Stomach smooth muscle (tissue), 2 donors: Measurements from ENCODE around the gene LPP.
"Not testable (repeated sequence)": the region's sequence is repeated elsewhere in the genome, so short reads cannot be mapped to it uniquely, and the experiment has no call there.

Experiments
- H3K27ac ChIP-seq: one replicate; pipeline ENCODE4 v1.7.0; 2013; ENCODE audit warnings: mild to moderate bottlenecking, low read length, inconsistent platforms
- H3K27me3 ChIP-seq, 2 donors: one replicate each; pipeline ENCODE4 v1.7.0; 2013; ENCODE audit warnings: low read length in 2 of 2; ENCODE audit not compliant: insufficient read depth in 2 of 2, control insufficient read depth in 1 of 2
- H3K36me3 ChIP-seq, 2 donors: one replicate each; pipeline ENCODE4 v1.7.0; 2013; ENCODE audit warnings: low read length in 2 of 2; ENCODE audit not compliant: control insufficient read depth in 2 of 2, insufficient read depth in 2 of 2
- H3K4me1 ChIP-seq: one replicate; pipeline ENCODE4 v1.7.0; 2013; ENCODE audit warnings: low read length; ENCODE audit not compliant: control insufficient read depth, insufficient read depth
- H3K4me3 ChIP-seq, 2 donors: one replicate each; pipeline ENCODE4 v1.7.0; 2013; ENCODE audit warnings: low read length in 2 of 2
- H3K9ac ChIP-seq, 2 donors: one replicate each; pipeline ENCODE4 v1.7.0; 2013; ENCODE audit warnings: low read length in 2 of 2, mild to moderate bottlenecking in 1 of 2
- H3K9me3 ChIP-seq, 2 donors: one replicate each; pipeline ENCODE4 v1.7.0; 2013; ENCODE audit warnings: low read length in 2 of 2; ENCODE audit not compliant: control insufficient read depth in 2 of 2
- donor health status: healthy.
- donor health status: Pancreatic carcinoma.

The LPP gene

DNA sequence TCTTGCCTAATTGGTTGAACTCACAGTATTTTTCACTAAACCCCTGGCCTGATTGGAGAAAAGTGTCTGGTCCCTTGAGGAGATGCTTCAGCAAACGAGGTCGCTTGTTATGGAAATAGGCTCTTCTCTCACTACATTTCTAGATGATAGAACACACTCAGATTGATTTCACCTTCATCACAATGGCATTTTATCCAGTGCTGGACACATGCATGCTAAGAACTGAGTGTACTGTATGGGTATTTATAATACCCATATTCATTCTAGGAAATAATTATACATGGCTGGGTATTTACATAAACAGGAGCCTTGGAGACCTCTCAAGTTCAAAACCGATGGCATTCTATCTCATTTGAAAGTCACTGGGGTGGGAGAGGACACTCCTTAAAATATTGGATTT, 444.9 kb downstream of the LPP start:
- Histone ChIP-seq H3K4me1 (peaks cover 8% of the 10 kb centered on the region), H3K36me3 (no peaks in the 10 kb centered on the region), H3K27me3 (no peaks in the 10 kb centered on the region), H3K4me3 (no peak overlapping the region), H3K9ac (no peak overlapping the region), H3K27ac (no peak overlapping the region), H3K9me3 (no peaks in the 10 kb centered on the region)

GRCh38 chr3:188602111-188602510, 448.2 kb downstream of the LPP start:
- H3K27ac ChIP-seq, result no peak overlapping the region
- H3K9ac ChIP-seq, result no peak overlapping the region
- H3K36me3 ChIP-seq, result no peaks in the 10 kb centered on the region

GRCh38 chr3:188602620-188603019, 448.7 kb downstream of the LPP start:
- no peaks in the 10 kb centered on the region for H3K9me3 ChIP-seq
- no peaks in the 10 kb centered on the region for H3K36me3 ChIP-seq
- H3K27ac ChIP-seq, result no peak overlapping the region
- no peaks in the 10 kb centered on the region for H3K4me1 ChIP-seq
- H3K4me3 ChIP-seq, result no peak overlapping the region
- no peak overlapping the region for H3K9ac ChIP-seq
- H3K27me3 ChIP-seq, result no peaks in the 10 kb centered on the region

More at GRCh38 chr3:188602111-188602510, 448.2 kb downstream of the LPP start:
- Histone ChIP-seq H3K4me3 (no peak overlapping the region), H3K9me3 (no peaks in the 10 kb centered on the region), H3K27me3 (no peaks in the 10 kb centered on the region), H3K4me1 (no peaks in the 10 kb centered on the region)

- peaks cover 3% of the 10 kb centered on the region for H3K4me1 ChIP-seq
- H3K36me3 ChIP-seq, result peaks cover 6 to 7% of the 10 kb centered on the region in 2 donors
- H3K9ac ChIP-seq, result no peak overlapping the region
- H3K9me3 ChIP-seq, result no peaks in the 10 kb centered on the region
- no peak overlapping the region for H3K27ac ChIP-seq
- no peaks in the 10 kb centered on the region for H3K27me3 ChIP-seq
- no peak overlapping the region for H3K4me3 ChIP-seq
Measured at GRCh38 chr3:188604651-188605050, 450.7 kb downstream of the LPP start.

DNA sequence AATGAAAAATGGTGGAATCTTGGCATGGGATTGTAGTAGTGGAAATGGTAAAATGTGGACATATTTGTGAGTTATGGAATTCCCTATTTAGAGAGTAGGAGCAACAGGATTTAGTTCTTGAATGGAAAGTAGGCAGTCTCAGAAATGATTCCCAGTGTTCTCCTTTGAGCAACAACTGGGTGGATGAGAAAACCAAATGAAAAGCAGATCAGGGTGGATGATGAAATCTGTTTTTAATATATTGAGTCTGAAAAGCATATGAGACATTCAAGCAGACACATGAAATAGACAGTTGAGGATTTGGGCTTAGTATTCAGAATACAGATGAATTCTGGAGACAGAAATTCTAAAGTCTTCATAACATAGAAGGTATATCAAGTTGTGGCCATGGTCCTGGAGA, 451.3 kb downstream of the LPP start:
- H3K4me1 ChIP-seq, result peaks cover 3% of the 10 kb centered on the region
- H3K36me3 ChIP-seq, result peaks cover 12 to 13% of the 10 kb centered on the region in 2 donors
- H3K27me3 ChIP-seq, result no peaks in the 10 kb centered on the region
- H3K27ac ChIP-seq, result no peak overlapping the region
- no peak overlapping the region for H3K9ac ChIP-seq
- H3K9me3 ChIP-seq, result no peaks in the 10 kb centered on the region
- H3K4me3 ChIP-seq, result no peak overlapping the region

DNA sequence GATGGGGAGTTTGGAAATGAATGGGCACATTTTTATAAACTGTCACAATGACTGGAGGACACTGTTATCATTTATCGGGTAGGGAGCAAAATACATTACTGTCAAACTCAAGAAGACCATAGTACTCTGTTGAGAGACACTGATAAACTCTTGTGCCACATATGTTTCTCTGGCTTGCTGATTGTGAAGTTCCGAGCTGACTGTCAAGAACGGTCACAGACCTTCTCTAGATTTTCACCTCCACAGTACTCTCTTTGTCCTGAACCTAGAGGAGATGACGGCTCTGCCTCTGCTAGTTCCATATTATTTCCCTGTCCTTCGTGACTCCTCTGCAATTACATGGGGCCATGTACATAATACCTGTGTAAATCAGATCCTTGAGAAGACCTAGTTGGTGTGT, 451.9 kb downstream of the LPP start:
- no peaks in the 10 kb centered on the region for H3K27me3 ChIP-seq
- H3K4me3 ChIP-seq, result no peak overlapping the region
- H3K4me1 ChIP-seq, result peaks cover 3% of the 10 kb centered on the region
- no peaks in the 10 kb centered on the region for H3K9me3 ChIP-seq
- H3K27ac ChIP-seq, result no peak overlapping the region
- H3K36me3 ChIP-seq, result peaks cover 16 to 17% of the 10 kb centered on the region in 2 donors
- H3K9ac ChIP-seq, result no peak overlapping the region

DNA sequence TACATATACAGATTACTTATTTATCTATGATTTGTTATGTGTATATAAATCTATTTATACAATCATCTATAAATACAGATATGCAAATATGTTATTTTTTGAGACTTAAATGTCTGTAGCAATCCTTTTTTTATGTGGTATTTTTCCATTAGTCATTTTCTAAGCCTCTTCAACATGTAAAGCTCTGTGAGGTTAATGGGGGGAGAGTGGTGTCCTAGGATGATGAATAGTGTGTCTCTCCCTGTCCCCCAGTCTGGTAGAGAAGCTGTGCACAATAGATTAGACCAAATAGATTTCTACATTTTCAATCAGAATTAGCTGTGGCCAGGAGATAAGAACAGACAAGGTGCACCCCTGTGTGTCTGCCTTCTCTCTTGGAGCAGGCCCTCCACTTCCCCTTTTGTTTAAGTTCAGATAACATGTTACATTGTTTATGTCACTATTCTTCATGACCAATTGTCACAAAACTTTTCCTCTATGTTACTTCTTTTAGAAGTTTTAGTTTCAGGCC, 453.9 kb downstream of the LPP start:
- no peak overlapping the region for H3K4me3 ChIP-seq
- no peaks in the 10 kb centered on the region for H3K27me3 ChIP-seq
- H3K27ac ChIP-seq, result no peak overlapping the region
- no peak overlapping the region for H3K9ac ChIP-seq
- H3K36me3 ChIP-seq, result peaks cover 20 to 22% of the 10 kb centered on the region in 2 donors
- peaks cover 3% of the 10 kb centered on the region for H3K4me1 ChIP-seq
- no peaks in the 10 kb centered on the region for H3K9me3 ChIP-seq

DNA sequence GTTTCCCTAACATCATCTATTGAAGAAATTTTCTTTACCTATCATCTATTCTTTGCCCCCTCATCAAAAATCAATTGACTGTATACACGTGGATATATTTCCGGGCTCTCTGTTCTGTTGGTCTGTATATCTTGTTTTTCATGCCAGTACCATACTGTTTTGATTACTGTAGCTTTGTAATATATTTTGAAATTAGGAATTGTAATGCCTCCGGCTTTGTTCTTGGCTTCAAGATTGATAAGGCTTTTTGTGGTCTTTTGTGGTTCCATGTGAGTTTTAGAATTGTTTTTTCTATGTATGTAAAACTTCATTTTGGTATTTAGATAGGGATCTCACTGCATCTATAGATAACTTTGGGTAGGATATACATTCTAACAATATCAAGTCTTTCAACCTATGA, 454.4 kb downstream of the LPP start:
- Histone ChIP-seq H3K9ac (no peak overlapping the region), H3K9me3 (no peaks in the 10 kb centered on the region), H3K36me3 (peaks cover 20 to 22% of the 10 kb centered on the region in 2 donors), H3K4me1 (peaks cover 3% of the 10 kb centered on the region), H3K4me3 (no peak overlapping the region), H3K27ac (no peak overlapping the region), H3K27me3 (no peaks in the 10 kb centered on the region)

DNA sequence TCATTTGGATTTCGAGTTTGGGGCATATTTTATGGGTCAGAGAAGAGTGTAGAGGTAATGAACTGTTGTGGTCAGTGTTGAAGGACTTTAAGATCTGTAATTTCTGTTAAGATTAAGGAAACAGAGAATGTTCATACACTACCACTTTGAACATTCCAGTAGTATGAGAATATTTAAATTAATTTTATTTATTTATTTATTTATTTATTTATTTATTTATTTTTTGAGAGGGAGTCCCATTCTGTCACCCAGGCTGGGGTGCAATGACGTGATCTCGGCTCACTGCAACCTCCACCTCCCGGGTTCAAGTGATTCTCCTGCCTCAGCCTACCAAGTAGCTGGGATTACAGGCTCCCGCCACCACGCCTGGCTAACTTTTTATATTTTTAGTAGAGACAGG, 459.8 kb downstream of the LPP start:
- not testable (repeated sequence) for H3K4me3 ChIP-seq, H3K27ac ChIP-seq, H3K9ac ChIP-seq, H3K27me3 ChIP-seq, H3K4me1 ChIP-seq, H3K9me3 ChIP-seq
- peaks cover 20 to 22% of the 10 kb centered on the region in 2 donors for H3K36me3 ChIP-seq

DNA sequence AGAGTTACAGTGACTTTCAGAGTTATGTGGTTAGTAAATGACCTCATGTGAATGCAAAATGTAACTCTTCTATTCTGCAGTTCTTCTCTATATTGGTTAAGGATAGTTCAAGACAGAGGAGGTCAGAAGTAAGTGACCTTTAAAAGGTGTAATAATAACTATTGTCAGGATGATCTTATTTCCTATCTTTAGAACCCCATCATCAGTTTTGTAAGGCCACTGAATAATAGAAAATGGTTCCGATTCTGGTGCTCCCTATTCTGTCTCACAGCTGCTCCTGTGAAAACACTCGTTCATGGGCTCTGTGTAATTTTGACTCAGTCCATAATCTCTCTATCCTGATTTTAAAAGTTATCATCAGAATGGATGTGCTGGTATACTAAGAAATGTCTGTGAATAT, 463.3 kb downstream of the LPP start:
- Histone ChIP-seq H3K9me3 (no peaks in the 10 kb centered on the region), H3K36me3 (peaks cover 0 to 1% of the 10 kb centered on the region in 2 donors), H3K9ac (no peak overlapping the region), H3K27ac (no peak overlapping the region), H3K4me1 (peaks cover 2% of the 10 kb centered on the region), H3K4me3 (no peak overlapping the region), H3K27me3 (no peaks in the 10 kb centered on the region)

DNA sequence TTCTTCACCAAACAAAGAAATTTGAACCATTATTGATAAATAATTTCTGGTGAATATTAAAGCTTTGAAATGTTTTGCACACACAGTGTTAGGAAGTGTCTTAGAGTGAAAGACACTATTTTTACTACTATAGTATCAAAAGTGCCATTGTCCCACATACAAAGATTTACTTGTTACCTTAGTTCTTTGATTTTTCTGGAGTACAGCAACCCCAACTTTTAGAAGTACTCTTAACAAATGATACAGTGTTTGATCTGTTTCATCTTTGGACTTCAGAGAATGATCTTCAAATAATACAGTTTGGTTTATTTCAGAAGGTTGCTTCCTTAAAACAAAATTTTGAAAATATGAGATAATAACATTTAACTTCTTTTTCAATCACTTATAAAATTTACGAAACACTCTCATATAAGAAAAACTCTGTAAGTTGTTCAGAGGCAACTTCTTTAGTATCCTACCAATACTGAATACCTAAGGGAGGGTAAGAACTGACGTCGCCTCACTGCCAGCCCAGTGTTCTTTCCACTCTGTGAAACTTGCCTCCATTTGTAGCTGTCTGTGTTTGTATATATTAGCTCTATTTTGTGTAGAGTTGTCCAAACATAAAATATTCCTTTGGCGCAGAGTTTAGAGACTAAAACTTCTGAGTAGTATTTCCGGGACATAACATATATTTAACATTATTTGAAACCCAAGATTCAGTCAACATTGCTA, 464.2 kb downstream of the LPP start:
- no peaks in the 10 kb centered on the region for H3K9me3 ChIP-seq
- H3K9ac ChIP-seq, result no peak overlapping the region
- H3K27me3 ChIP-seq, result no peaks in the 10 kb centered on the region
- no peak overlapping the region for H3K4me3 ChIP-seq
- H3K4me1 ChIP-seq, result peaks cover 2% of the 10 kb centered on the region
- peak overlapping the region; percentile 1 for H3K27ac ChIP-seq
- H3K36me3 ChIP-seq, result no peaks in the 10 kb centered on the region
